ENCODE measurements around the gene OIT3. TPM values are rescaled to one million over a fixed set of nuclear protein-coding genes. Genes with fewer than 3 reads are reported as not detected.

Gene OIT3
- total and polyA plus RNA-seq, 2 of the 8 experiments (the other 6 are each of a cell fraction or from before 2014, with no cell fraction given), result not detected

GRCh38 chr10:72883861-72884260 is 9.7 kb upstream of the OIT3 start (continued):
- TF ChIP-seq CHD7 (IDR thresholded peaks at IDR 0.05; ENCODE audit: insufficient replicate concordance, low read length) (no peak), CHD2 (IDR thresholded peaks at IDR 0.05; ENCODE audit: low read length) (no peak), POLR2AphosphoS5 (IDR thresholded peaks at IDR 0.05; ENCODE audit: low read depth, low read length) (no peak), KDM1A (IDR thresholded peaks at IDR 0.05; ENCODE audit: borderline replicate concordance, low read length) (no peak), SUZ12 (IDR thresholded peaks at IDR 0.05; ENCODE audit: low read length) (no peak), SAP30 (IDR thresholded peaks at IDR 0.05; ENCODE audit: insufficient read depth, insufficient replicate concordance, low read length) (no peak), EGR1 (IDR thresholded peaks at IDR 0.05; ENCODE audit: borderline replicate concordance, low read depth, low read length) (no peak), CREB1 (IDR thresholded peaks at IDR 0.05) (no peak), CBX5 (IDR thresholded peaks at IDR 0.05; ENCODE audit: low read depth, low read length) (no peak), GTF2F1 (IDR thresholded peaks at IDR 0.05; ENCODE audit: borderline replicate concordance, low read depth, low read length) (no peak)

Measured in H1 (cell line).